Endothelial cell of umbilical vein (primary cell): ENCODE data around the gene NKD2. TPM values are rescaled to one million over a fixed set of nuclear protein-coding genes. Genes with fewer than 3 reads are reported as not detected.

Experiments used
- BruUV-seq: library from RNA; stranded (reverse); fragments of 400-500 nt; replicated peaks from 2 replicates; lab custom pipeline; 2021; lab: Mats Ljungman, UMichigan
- CTCF ChIA-PET: fragments of 300-600, 350-600 bp; sonication (Branson Sonifier 250); formaldehyde crosslinking; loops from one replicate; lab custom pipeline; 2021; ENCODE audit warnings: antibody characterized with exemption, inconsistent platforms; lab: Charles Lee
- POLR2A ChIA-PET: fragments of 300-600, 350-600 bp; sonication (Branson Sonifier 250); formaldehyde crosslinking; loops from one replicate; lab custom pipeline; 2021; ENCODE audit warnings: antibody characterized with exemption, inconsistent platforms; lab: Charles Lee
- DNase-seq: peaks from one replicate; pipeline ENCODE4 v3.0.0-alpha.2; 2011; ENCODE audit warnings: low read depth, low spot score
- FAIRE-seq: peaks from 2 replicates; lab custom pipeline; 2011; peaks lifted over from hg19 to GRCh38; lab: Jason Lieb, UNC
- H2AFZ ChIP-seq: 2 replicates; pipeline ENCODE4 v1.6.0; 2012; ENCODE audit warnings: low read depth, low read length, control low read depth, inconsistent platforms
- H3K27ac ChIP-seq: 2 replicates; pipeline ENCODE4 v1.5.1; 2011; ENCODE audit warnings: low read depth, mild to moderate bottlenecking, control low read depth, low read length, moderate library complexity; ENCODE audit not compliant: insufficient read depth
- H3K27me3 ChIP-seq, 2 experiments: 2 replicates each; pipeline versions ENCODE4 v1.6.0 to v1.6.1; 2011; ENCODE audit warnings: low read length in 2 of 2, mixed read lengths in 1 of 2; ENCODE audit not compliant: control insufficient read depth in 2 of 2, insufficient read depth in 2 of 2
- H3K36me3 ChIP-seq, 2 experiments: 2 replicates in 1 of 2; 3 replicates in 1 of 2; pipeline ENCODE4 v1.5.1; 2011; ENCODE audit warnings: low read length in 2 of 2, mild to moderate bottlenecking in 1 of 2, moderate library complexity in 1 of 2; ENCODE audit not compliant: control insufficient read depth in 2 of 2, insufficient read depth in 2 of 2; ENCODE audit errors: extremely low read depth in 1 of 2
- H3K4me1 ChIP-seq: 3 replicates; pipeline ENCODE4 v1.5.1; 2011; ENCODE audit warnings: mild to moderate bottlenecking, low read length; ENCODE audit not compliant: control insufficient read depth, insufficient read depth; ENCODE audit errors: extremely low read depth
- H3K4me2 ChIP-seq: 2 replicates; pipeline ENCODE4 v1.6.1; 2011; ENCODE audit warnings: low read length, control low read depth, mixed read lengths; ENCODE audit not compliant: insufficient read depth
- H3K4me3 ChIP-seq, 3 experiments: fragments of 200-600 bp in 1 of 3; sonication (generic), shearing (Covaris generic) in 1 of 3; replicated peaks in 1 of 3; 2 replicates each; pipeline ENCODE4 v1.5.1; 2011 to 2016; ENCODE audit warnings: control low read depth in 3 of 3, low read length in 3 of 3, mild to moderate bottlenecking in 2 of 3, inconsistent platforms in 1 of 3, low read depth in 1 of 3, moderate library complexity in 1 of 3; ENCODE audit not compliant: insufficient read depth in 1 of 3
- H3K79me2 ChIP-seq: 2 replicates; pipeline ENCODE4 v1.6.0; 2012; ENCODE audit warnings: low read length, inconsistent platforms; ENCODE audit not compliant: control insufficient read depth, insufficient read depth
- H3K9ac ChIP-seq: replicated peaks from 2 replicates; pipeline ENCODE3; 2011; ENCODE audit warnings: low read length, control low read depth; ENCODE audit not compliant: insufficient read depth; ENCODE audit errors: extremely low read depth
- H3K9me1 ChIP-seq: replicated peaks from 3 replicates; pipeline ENCODE4 v1.6.0; 2011; ENCODE audit warnings: mild to moderate bottlenecking, low read length; ENCODE audit not compliant: control insufficient read depth, insufficient read depth; ENCODE audit errors: extremely low read depth
- H3K9me3 ChIP-seq: replicated peaks from 2 replicates; pipeline ENCODE4 v1.5.1; 2012; ENCODE audit warnings: low read length, inconsistent platforms; ENCODE audit not compliant: control insufficient read depth, insufficient read depth
- H4K20me1 ChIP-seq: replicated peaks from 2 replicates; pipeline ENCODE3; 2011; ENCODE audit warnings: mild to moderate bottlenecking, low read length; ENCODE audit not compliant: control insufficient read depth, insufficient read depth; ENCODE audit errors: extremely low read depth
- CTCF ChIP-seq, 2 donors: IDR thresholded peaks; 1 replicate in 1 of 2; 2 replicates in 1 of 2; pipeline ENCODE4 v1.5.1; 2011; ENCODE audit warnings: low read length in 2 of 2, mild to moderate bottlenecking in 2 of 2, moderate library complexity in 2 of 2, control low read depth in 1 of 2, inconsistent platforms in 1 of 2, low read depth in 1 of 2; ENCODE audit not compliant: insufficient read depth in 1 of 2; ENCODE audit errors: extremely low read depth in 1 of 2
- GATA2 ChIP-seq: IDR thresholded peaks from 2 replicates; pipeline ENCODE4 v1.7.0; 2011; ENCODE audit warnings: low read depth, mild to moderate bottlenecking, moderate library complexity, mixed read lengths, low read length; ENCODE audit not compliant: insufficient read length, insufficient read depth
- MYC ChIP-seq: IDR thresholded peaks from one replicate; pipeline ENCODE4 v1.6.1; 2011; ENCODE audit warnings: mild to moderate bottlenecking, low read depth, low read length
- POLR2AphosphoS5 ChIP-seq: IDR thresholded peaks from 2 replicates; pipeline ENCODE4 v1.6.1; 2012; ENCODE audit warnings: low read depth, mild to moderate bottlenecking, control low read depth, low read length, moderate library complexity; ENCODE audit not compliant: insufficient read depth
- dilution Hi-C: fragments of 300-500 bp; cut with MboI; formaldehyde crosslinking; loops from one replicate; pipeline ENCODE4 v1.15.0; 2019; ENCODE audit warnings: low sequenced_read_pairs; ENCODE audit not compliant: extremely low pct_ligation_motif_present
- intact Hi-C: fragments of 100-400 bp; cut with micrococcal nuclease; formaldehyde crosslinking; loops from one replicate; pipeline ENCODE4 v1.10.0; 2022
- polyA plus RNA-seq, 4 experiments: library from polyadenylated mRNA; depleted of rRNA in 3 of 4; stranded (reverse) in 3 of 4; unstranded in 1 of 4; fragments of >200 nt; gene quantifications; 2 replicates each; pipeline versions ENCODE4 v1.2.1 to v1.2.3, GENCODE V29; 2011 to 2012; ENCODE audit warnings: missing spikeins in 1 of 4
- total RNA-seq: library from RNA; stranded (reverse); gene quantifications from 2 replicates; pipeline ENCODE4 v1.2.3, GENCODE V29; 2021
- TF ChIP-seq, protein P1 (sequence below): IDR thresholded peaks from 2 replicates; pipeline ENCODE4 v1.6.1; 2011; ENCODE audit not compliant: insufficient read depth, insufficient read length

NKD2 gene
- total and polyA plus RNA-seq, 2 donors (not counting 3 experiments of a cell fraction or from before 2014, with no cell fraction given), result 0.08 TPM; not detected in 1

DNA sequence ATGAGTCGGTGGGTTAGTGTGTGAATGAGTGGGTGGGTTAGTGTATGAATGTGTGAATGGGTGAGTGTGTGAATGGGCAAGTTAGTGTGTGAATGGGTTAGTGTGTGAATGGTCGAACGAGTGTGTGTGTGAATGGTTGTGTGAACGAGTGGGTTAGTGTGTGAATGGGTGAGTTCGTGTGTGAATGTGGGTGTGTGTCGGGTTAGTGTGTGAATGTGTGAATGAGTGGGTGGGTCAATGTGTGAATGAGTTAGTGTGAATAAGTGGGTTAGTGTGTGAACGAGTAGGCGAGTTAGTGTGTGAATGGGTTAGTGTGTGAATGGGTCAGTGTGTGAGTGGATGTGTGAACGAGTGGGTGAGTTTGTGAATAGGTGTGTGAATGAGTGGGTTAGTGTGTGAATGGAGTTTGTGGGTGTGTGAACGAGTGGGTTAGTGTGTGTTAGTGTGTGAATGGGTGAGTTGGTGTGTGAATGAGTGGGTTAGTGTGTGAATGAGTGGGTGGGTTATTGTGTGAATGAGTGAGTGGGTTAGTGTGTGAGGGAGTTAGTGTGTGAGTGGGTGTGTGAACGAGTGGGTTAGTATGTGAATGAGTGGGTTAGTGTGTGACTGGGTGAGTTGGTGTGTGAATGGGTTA is 38.8 kb downstream of the NKD2 start:
- Histone ChIP-seq H3K4me3 (no peak overlapping the region), H3K9me3 (no peaks in the 10 kb centered on the region), H3K36me3 (peaks cover 0 to 2% of the 10 kb centered on the region in 2 experiments), H3K9ac (no peak overlapping the region), H3K79me2 (no peaks in the 10 kb centered on the region), H3K4me2 (no peak overlapping the region), H3K27ac (no peak overlapping the region), H3K4me1 (no peaks in the 10 kb centered on the region), H3K9me1 (no peaks in the 10 kb centered on the region), H3K27me3 (no peaks in the 10 kb centered on the region), H2AFZ (no peak overlapping the region), H4K20me1 (no peaks in the 10 kb centered on the region)
- TF ChIP-seq GATA2 (no peak), POLR2AphosphoS5 (no peak), CTCF (IDR thresholded peaks at IDR 0.05; ENCODE audit: extremely low read depth in 1 of 2, insufficient read depth in 1 of 2, low read depth in 1 of 2, low read length in 2 of 2) (no peak), MYC (no peak)
- TF ChIP-seq, protein P1, sequence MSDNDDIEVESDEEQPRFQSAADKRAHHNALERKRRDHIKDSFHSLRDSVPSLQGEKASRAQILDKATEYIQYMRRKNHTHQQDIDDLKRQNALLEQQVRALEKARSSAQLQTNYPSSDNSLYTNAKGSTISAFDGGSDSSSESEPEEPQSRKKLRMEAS, result no peak
- dilution Hi-C loops (no loop called here), intact Hi-C loops (no loop called here)
- no peak for DNase-seq
- FAIRE-seq, result no peak
- no TSS peak for BruUV-seq
- ChIA-PET POLR2A (no interaction called here), CTCF (no interaction called here)
